Measurements from ENCODE around the gene PPRC1.

PPRC1 gene

GRCh38 chr10:102118867-102119266 lies 14.0 kb upstream of the PPRC1 start:
- Histone ChIP-seq H3K79me2 (ENCODE audit: control insufficient read depth, insufficient read depth, low read length, unreplicated experiment) (peaks cover 53% of the 10 kb centered on the region), H3K27ac (ENCODE audit: low read depth, low read length) (peak overlapping the region; percentile 62), H2AFZ (ENCODE audit: low read length, unreplicated experiment) (no peak overlapping the region), H3K4me3 (ENCODE audit: low read depth, low read length) (peak overlapping the region; percentile 97), H3K4me1 (ENCODE audit: control insufficient read depth, insufficient read depth, low read length, unreplicated experiment) (peaks cover 51% of the 10 kb centered on the region), H3K36me3 (ENCODE audit: insufficient read depth, low read length) (no peaks in the 10 kb centered on the region), H3K27me3 (ENCODE audit: insufficient read depth, low read length) (no peaks in the 10 kb centered on the region)

GRCh38 chr10:102119417-102120141 lies 13.3 kb upstream of the PPRC1 start:
- Histone ChIP-seq H3K79me2 (ENCODE audit: control insufficient read depth, insufficient read depth, low read length, unreplicated experiment) (peaks cover 47% of the 10 kb centered on the region), H3K4me1 (ENCODE audit: control insufficient read depth, insufficient read depth, low read length, unreplicated experiment) (peaks cover 51% of the 10 kb centered on the region), H3K4me3 (ENCODE audit: low read depth, low read length) (peak overlapping the region; percentile 97), H3K27me3 (ENCODE audit: insufficient read depth, low read length) (no peaks in the 10 kb centered on the region), H3K27ac (ENCODE audit: low read depth, low read length) (peak overlapping the region; percentile 64), H3K36me3 (ENCODE audit: insufficient read depth, low read length) (no peaks in the 10 kb centered on the region), H2AFZ (ENCODE audit: low read length, unreplicated experiment) (peak overlapping the region; percentile 90)

- H3K27ac ChIP-seq (ENCODE audit: low read depth, low read length), result peak within 1 kb of the TSS; percentile 64
- peak within 1 kb of the TSS; percentile 97 for H3K4me3 ChIP-seq (ENCODE audit: low read depth, low read length)
- H2AFZ ChIP-seq (ENCODE audit: low read length, unreplicated experiment), result peak within 1 kb of the TSS; percentile 90
- H3K79me2 ChIP-seq (ENCODE audit: control insufficient read depth, insufficient read depth, low read length, unreplicated experiment), result peaks cover 41% of the 10 kb centered on the region
- H3K4me1 ChIP-seq (ENCODE audit: control insufficient read depth, insufficient read depth, low read length, unreplicated experiment), result peaks cover 46% of the 10 kb centered on the region
- no peaks in the 10 kb centered on the region for H3K36me3 ChIP-seq (ENCODE audit: insufficient read depth, low read length)
- no peaks in the 10 kb centered on the region for H3K27me3 ChIP-seq (ENCODE audit: insufficient read depth, low read length)
Measured at GRCh38 chr10:102120142-102120990, 12.5 kb upstream of the PPRC1 start, which contains the start of gene LDB1. Gene LDB1, minus strand, starts transcription at chr10:102120368. Its CDS starts 258 bp downstream, at chr10:102120110.

- H3K4me1 ChIP-seq (ENCODE audit: control insufficient read depth, insufficient read depth, low read length, unreplicated experiment), result peaks cover 38% of the 10 kb centered on the region
Measured at GRCh38 chr10:102120991-102121738, 11.7 kb upstream of the PPRC1 start.

GRCh38 chr10:102121739-102122372 lies 11.0 kb upstream of the PPRC1 start:
- peaks cover 29% of the 10 kb centered on the region for H3K79me2 ChIP-seq (ENCODE audit: control insufficient read depth, insufficient read depth, low read length, unreplicated experiment)
- peaks cover 31% of the 10 kb centered on the region for H3K4me1 ChIP-seq (ENCODE audit: control insufficient read depth, insufficient read depth, low read length, unreplicated experiment)
- peak overlapping the region; percentile 52 for H3K27ac ChIP-seq (ENCODE audit: low read depth, low read length)
- no peaks in the 10 kb centered on the region for H3K27me3 ChIP-seq (ENCODE audit: insufficient read depth, low read length)
- peak overlapping the region; percentile 97 for H3K4me3 ChIP-seq (ENCODE audit: low read depth, low read length)
- no peaks in the 10 kb centered on the region for H3K36me3 ChIP-seq (ENCODE audit: insufficient read depth, low read length)
- H2AFZ ChIP-seq (ENCODE audit: low read length, unreplicated experiment), result peak overlapping the region; percentile 90

More at GRCh38 chr10:102120991-102121738, 11.7 kb upstream of the PPRC1 start:
- peak overlapping the region; percentile 52 for H3K27ac ChIP-seq (ENCODE audit: low read depth, low read length)
- H3K4me3 ChIP-seq (ENCODE audit: low read depth, low read length), result peak overlapping the region; percentile 97
- H3K27me3 ChIP-seq (ENCODE audit: insufficient read depth, low read length), result no peaks in the 10 kb centered on the region
- peak overlapping the region; percentile 90 for H2AFZ ChIP-seq (ENCODE audit: low read length, unreplicated experiment)
- peaks cover 35% of the 10 kb centered on the region for H3K79me2 ChIP-seq (ENCODE audit: control insufficient read depth, insufficient read depth, low read length, unreplicated experiment)
- H3K36me3 ChIP-seq (ENCODE audit: insufficient read depth, low read length), result no peaks in the 10 kb centered on the region

GRCh38 chr10:102122450-102122849 lies 10.4 kb upstream of the PPRC1 start:
- Histone ChIP-seq H3K4me3 (ENCODE audit: low read depth, low read length) (no peak overlapping the region), H3K79me2 (ENCODE audit: control insufficient read depth, insufficient read depth, low read length, unreplicated experiment) (peaks cover 25% of the 10 kb centered on the region), H3K27ac (ENCODE audit: low read depth, low read length) (no peak overlapping the region), H3K27me3 (ENCODE audit: insufficient read depth, low read length) (no peaks in the 10 kb centered on the region), H2AFZ (ENCODE audit: low read length, unreplicated experiment) (no peak overlapping the region), H3K4me1 (ENCODE audit: control insufficient read depth, insufficient read depth, low read length, unreplicated experiment) (peaks cover 27% of the 10 kb centered on the region), H3K36me3 (ENCODE audit: insufficient read depth, low read length) (no peaks in the 10 kb centered on the region)

- Histone ChIP-seq H3K27ac (ENCODE audit: low read depth, low read length) (no peak overlapping the region), H3K36me3 (ENCODE audit: insufficient read depth, low read length) (no peaks in the 10 kb centered on the region), H3K4me3 (ENCODE audit: low read depth, low read length) (no peak overlapping the region), H2AFZ (ENCODE audit: low read length, unreplicated experiment) (no peak overlapping the region), H3K27me3 (ENCODE audit: insufficient read depth, low read length) (no peaks in the 10 kb centered on the region), H3K79me2 (ENCODE audit: control insufficient read depth, insufficient read depth, low read length, unreplicated experiment) (peaks cover 18% of the 10 kb centered on the region), H3K4me1 (ENCODE audit: control insufficient read depth, insufficient read depth, low read length, unreplicated experiment) (peaks cover 23% of the 10 kb centered on the region)
Measured at GRCh38 chr10:102123223-102123622, 9.6 kb upstream of the PPRC1 start.

GRCh38 chr10:102131286-102132170 lies 1.3 kb upstream of the PPRC1 start:
- Histone ChIP-seq H3K36me3 (ENCODE audit: insufficient read depth, low read length) (peaks cover 8% of the 10 kb centered on the region; the same call in 1 of the 2 replicates), H3K27me3 (ENCODE audit: insufficient read depth, low read length) (no peaks in the 10 kb centered on the region), H3K4me1 (ENCODE audit: control insufficient read depth, insufficient read depth, low read length, unreplicated experiment) (peaks cover 31% of the 10 kb centered on the region), H3K27ac (ENCODE audit: low read depth, low read length) (peak overlapping the region; percentile 38), H3K4me3 (ENCODE audit: low read depth, low read length) (peak overlapping the region; percentile 94; the same call in 1 of the 2 replicates), H3K79me2 (ENCODE audit: control insufficient read depth, insufficient read depth, low read length, unreplicated experiment) (peaks cover 36% of the 10 kb centered on the region), H2AFZ (ENCODE audit: low read length, unreplicated experiment) (peak overlapping the region; percentile 64)

- H3K36me3 ChIP-seq (ENCODE audit: insufficient read depth, low read length), result peaks cover 8% of the 10 kb centered on the region; the same call in 1 of the 2 replicates
- no peaks in the 10 kb centered on the region for H3K27me3 ChIP-seq (ENCODE audit: insufficient read depth, low read length)
- H3K4me1 ChIP-seq (ENCODE audit: control insufficient read depth, insufficient read depth, low read length, unreplicated experiment), result peaks cover 31% of the 10 kb centered on the region
- peak overlapping the region; percentile 64 for H2AFZ ChIP-seq (ENCODE audit: low read length, unreplicated experiment)
- H3K79me2 ChIP-seq (ENCODE audit: control insufficient read depth, insufficient read depth, low read length, unreplicated experiment), result peaks cover 43% of the 10 kb centered on the region
- peak overlapping the region; percentile 94 for H3K4me3 ChIP-seq (ENCODE audit: low read depth, low read length)
- peak overlapping the region; percentile 26 for H3K27ac ChIP-seq (ENCODE audit: low read depth, low read length)
Measured at GRCh38 chr10:102132193-102132562, 662 bp upstream of the PPRC1 start.

Data from ACC112 (cell line).